HEK293 (cell line): ENCODE data around the gene NECTIN4.
A peak's percentile ranks its signal among the peaks of the same experiment; 100 is the strongest.

Experiments
- CTCF ChIA-PET: fragments of 350-600 bp; formaldehyde crosslinking; extraction: SDS; loops from one replicate; lab custom pipeline; 2021; ENCODE audit warnings: antibody characterized with exemption; lab: Yijun Ruan, JAX
- POLR2A ChIA-PET: fragments of 300-600 bp; formaldehyde crosslinking; extraction: SDS; loops from one replicate; lab custom pipeline; 2020; ENCODE audit warnings: antibody characterized with exemption, inconsistent platforms; lab: Yijun Ruan, JAX
- H3K27ac ChIP-seq: fragments of 200-500 bp; sonication (Bioruptor generic); 2 replicates; pipeline ENCODE4 v1.5.1; 2014; ENCODE audit warnings: low read depth, low read length, control low read depth, inconsistent platforms; ENCODE audit errors: extremely low read depth
- H3K36me3 ChIP-seq, 2 experiments: fragments of 200-500 bp in 1 of 2; sonication (Bioruptor generic) in 1 of 2; 1 replicate in 1 of 2; 2 replicates in 1 of 2; pipeline ENCODE4 v1.5.1; 2014 to 2017; ENCODE audit warnings: inconsistent platforms in 2 of 2, low read length in 2 of 2; ENCODE audit not compliant: control insufficient read depth in 2 of 2, insufficient read depth in 1 of 2
- H3K4me1 ChIP-seq: fragments of 200-500 bp; sonication (Bioruptor generic); 2 replicates; pipeline ENCODE4 v1.5.1; 2014; ENCODE audit warnings: mild to moderate bottlenecking, low read length, inconsistent platforms; ENCODE audit not compliant: control insufficient read depth, insufficient read depth
- H3K4me3 ChIP-seq: 2 replicates; pipeline ENCODE4 v1.5.1; 2011; ENCODE audit warnings: low read depth, mild to moderate bottlenecking, control low read depth, low read length, moderate library complexity
- H3K9me3 ChIP-seq: fragments of 200-500 bp; sonication (Bioruptor generic); 2 replicates; pipeline ENCODE4 v1.5.1; 2014; ENCODE audit warnings: low read depth, low read length, inconsistent platforms; ENCODE audit not compliant: control insufficient read depth, insufficient read depth
- IKZF3 ChIP-seq: fragments of 450-650 bp; IDR thresholded peaks from 2 replicates; pipeline ENCODE4 v1.5.0; 2018; ENCODE audit warnings: missing biosample characterization, mild to moderate bottlenecking, missing genetic modification characterization, moderate library complexity
- PRDM1 ChIP-seq: fragments of 450-650 bp; formaldehyde crosslinking; IDR thresholded peaks from 2 replicates; pipeline ENCODE4; 2016; ENCODE audit warnings: missing biosample characterization, missing genetic modification characterization
- SALL2 ChIP-seq: fragments of 450-650 bp; formaldehyde crosslinking; IDR thresholded peaks from 2 replicates; pipeline ENCODE4 v1.5.0; 2017; ENCODE audit warnings: missing biosample characterization, mild to moderate bottlenecking, missing genetic modification characterization, borderline replicate concordance
- SCRT1 ChIP-seq: fragments of 450-650 bp; formaldehyde crosslinking; IDR thresholded peaks from 2 replicates; pipeline ENCODE4 v1.5.1; 2016; ENCODE audit warnings: missing biosample characterization, missing genetic modification characterization, borderline replicate concordance
- SP7 ChIP-seq: fragments of 450-650 bp; formaldehyde crosslinking; IDR thresholded peaks from 2 replicates; pipeline ENCODE4 v1.5.1; 2016; ENCODE audit warnings: missing biosample characterization, missing genetic modification characterization
- WT1 ChIP-seq: fragments of 450-650 bp; formaldehyde crosslinking; IDR thresholded peaks from 2 replicates; pipeline ENCODE4 v1.5.1; 2016; ENCODE audit warnings: missing biosample characterization, missing genetic modification characterization
- ZNF146 ChIP-seq: fragments of 450-650 bp; formaldehyde crosslinking; IDR thresholded peaks from 2 replicates; pipeline ENCODE4 v1.5.1; 2016; ENCODE audit warnings: missing biosample characterization, missing genetic modification characterization
- ZNF155 ChIP-seq: fragments of 450-650 bp; formaldehyde crosslinking; IDR thresholded peaks from 2 replicates; pipeline ENCODE4 v1.5.1; 2016; ENCODE audit warnings: missing biosample characterization, missing genetic modification characterization
- ZNF214 ChIP-seq: fragments of 450-650 bp; formaldehyde crosslinking; IDR thresholded peaks from 2 replicates; pipeline ENCODE4 v1.5.1; 2017; ENCODE audit warnings: missing biosample characterization, mild to moderate bottlenecking, missing genetic modification characterization, borderline replicate concordance
- ZNF223 ChIP-seq: fragments of 450-650 bp; formaldehyde crosslinking; IDR thresholded peaks from 2 replicates; pipeline ENCODE4 v1.5.1; 2016; ENCODE audit warnings: missing biosample characterization, missing genetic modification characterization
- ZNF274 ChIP-seq, 2 experiments: fragments of 200-500 bp in 1 of 2; fragments of 450-650 bp in 1 of 2; sonication (Bioruptor generic) in 1 of 2; formaldehyde crosslinking in 1 of 2; IDR thresholded peaks; 2 replicates each; pipeline versions ENCODE4 v1.5.1 to v1.6.1; 2014 to 2016; ENCODE audit warnings: borderline replicate concordance in 1 of 2, inconsistent platforms in 1 of 2, low read length in 1 of 2, missing biosample characterization in 1 of 2, missing genetic modification characterization in 1 of 2
- ZNF701 ChIP-seq: fragments of 450-650 bp; formaldehyde crosslinking; IDR thresholded peaks from 2 replicates; pipeline ENCODE4 v1.5.1; 2016; ENCODE audit warnings: missing biosample characterization, missing genetic modification characterization
- TF ChIP-seq, protein P1 (sequence below): fragments of 450-650 bp; formaldehyde crosslinking; IDR thresholded peaks from 2 replicates; pipeline ENCODE4 v1.5.1; 2017; ENCODE audit warnings: missing biosample characterization, missing genetic modification characterization
- TF ChIP-seq, protein P2 (sequence below): fragments of 450-650 bp; formaldehyde crosslinking; IDR thresholded peaks from 2 replicates; pipeline ENCODE4 v1.5.1; 2016; ENCODE audit warnings: missing biosample characterization, missing genetic modification characterization
- TF ChIP-seq, protein P3 (sequence below): fragments of 450-650 bp; formaldehyde crosslinking; IDR thresholded peaks from 2 replicates; pipeline ENCODE4 v1.5.1; 2016; ENCODE audit warnings: missing biosample characterization, missing genetic modification characterization

Gene NECTIN4

DNA sequence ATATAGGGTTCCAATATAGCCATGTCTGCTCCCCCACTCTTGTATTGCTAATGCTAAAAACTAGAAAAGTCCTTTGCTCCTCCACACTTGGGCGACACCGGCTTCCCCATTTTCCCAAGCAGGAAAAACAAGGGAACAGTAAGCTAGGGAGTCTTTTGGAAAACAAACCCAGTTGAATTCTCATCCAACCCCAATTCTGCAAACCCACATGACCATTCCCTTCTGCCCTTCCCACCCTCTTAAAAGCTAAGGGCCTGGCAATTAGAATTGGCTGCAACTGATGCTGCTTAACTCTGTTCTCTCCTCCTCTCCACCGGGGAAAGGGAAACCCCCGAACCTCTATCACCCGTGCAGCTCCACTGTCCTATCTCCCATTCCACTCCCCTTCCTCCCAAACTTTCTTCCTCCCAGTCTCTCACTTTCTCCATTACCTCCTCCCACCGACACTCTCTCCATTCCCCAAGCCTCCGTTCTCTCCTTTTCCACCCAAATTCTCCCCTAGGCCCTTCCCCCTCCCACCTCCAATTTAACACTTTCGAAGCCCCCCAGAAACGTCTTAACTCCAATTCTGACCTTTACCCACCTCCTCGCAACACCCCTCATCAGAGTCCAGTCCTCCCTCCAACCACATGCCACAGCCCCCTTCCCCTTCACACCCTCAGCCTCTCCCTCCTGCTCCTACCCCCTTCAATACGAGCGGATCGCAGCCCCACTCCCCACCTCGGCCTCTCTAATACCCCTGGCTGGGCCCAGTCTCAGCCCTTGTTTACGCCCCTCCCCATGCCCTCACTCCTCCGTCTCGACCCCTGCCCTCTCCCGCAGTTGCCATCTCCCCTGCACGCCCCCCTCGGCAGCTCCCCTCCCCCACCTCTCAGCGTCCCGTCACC lies 42.4 kb upstream of the NECTIN4 start (continued):
- TF ChIP-seq, protein P1, sequence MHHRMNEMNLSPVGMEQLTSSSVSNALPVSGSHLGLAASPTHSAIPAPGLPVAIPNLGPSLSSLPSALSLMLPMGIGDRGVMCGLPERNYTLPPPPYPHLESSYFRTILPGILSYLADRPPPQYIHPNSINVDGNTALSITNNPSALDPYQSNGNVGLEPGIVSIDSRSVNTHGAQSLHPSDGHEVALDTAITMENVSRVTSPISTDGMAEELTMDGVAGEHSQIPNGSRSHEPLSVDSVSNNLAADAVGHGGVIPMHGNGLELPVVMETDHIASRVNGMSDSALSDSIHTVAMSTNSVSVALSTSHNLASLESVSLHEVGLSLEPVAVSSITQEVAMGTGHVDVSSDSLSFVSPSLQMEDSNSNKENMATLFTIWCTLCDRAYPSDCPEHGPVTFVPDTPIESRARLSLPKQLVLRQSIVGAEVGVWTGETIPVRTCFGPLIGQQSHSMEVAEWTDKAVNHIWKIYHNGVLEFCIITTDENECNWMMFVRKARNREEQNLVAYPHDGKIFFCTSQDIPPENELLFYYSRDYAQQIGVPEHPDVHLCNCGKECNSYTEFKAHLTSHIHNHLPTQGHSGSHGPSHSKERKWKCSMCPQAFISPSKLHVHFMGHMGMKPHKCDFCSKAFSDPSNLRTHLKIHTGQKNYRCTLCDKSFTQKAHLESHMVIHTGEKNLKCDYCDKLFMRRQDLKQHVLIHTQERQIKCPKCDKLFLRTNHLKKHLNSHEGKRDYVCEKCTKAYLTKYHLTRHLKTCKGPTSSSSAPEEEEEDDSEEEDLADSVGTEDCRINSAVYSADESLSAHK (tag by site-specific recombination), result no peak; the same call in 1 of the 2 replicates
- TF ChIP-seq IKZF3 (tag by site-specific recombination), result 0 out of 2 replicates have a peak, but pooled peaks have one; percentile 41
- TF ChIP-seq WT1, result peak; percentile 74
- TF ChIP-seq SALL2 (tag by site-specific recombination), result 0 out of 2 replicates have a peak, but pooled peaks have one; percentile 31
- TF ChIP-seq, protein P2, sequence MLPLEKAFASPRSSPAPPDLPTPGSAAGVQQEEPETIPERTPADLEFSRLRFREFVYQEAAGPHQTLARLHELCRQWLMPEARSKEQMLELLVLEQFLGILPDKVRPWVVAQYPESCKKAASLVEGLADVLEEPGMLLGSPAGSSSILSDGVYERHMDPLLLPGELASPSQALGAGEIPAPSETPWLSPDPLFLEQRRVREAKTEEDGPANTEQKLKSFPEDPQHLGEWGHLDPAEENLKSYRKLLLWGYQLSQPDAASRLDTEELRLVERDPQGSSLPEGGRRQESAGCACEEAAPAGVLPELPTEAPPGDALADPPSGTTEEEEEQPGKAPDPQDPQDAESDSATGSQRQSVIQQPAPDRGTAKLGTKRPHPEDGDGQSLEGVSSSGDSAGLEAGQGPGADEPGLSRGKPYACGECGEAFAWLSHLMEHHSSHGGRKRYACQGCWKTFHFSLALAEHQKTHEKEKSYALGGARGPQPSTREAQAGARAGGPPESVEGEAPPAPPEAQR (tag by site-specific recombination), result no peak
- no peak for TF ChIP-seq ZNF155 (tag by site-specific recombination)
- TF ChIP-seq ZNF701 (tag by site-specific recombination), result no peak; the same call in 1 of the 2 replicates
- no peak for TF ChIP-seq ZNF223 (tag by site-specific recombination)
- no peak for TF ChIP-seq ZNF214 (tag by site-specific recombination)
- TF ChIP-seq ZNF146, result no peak

DNA sequence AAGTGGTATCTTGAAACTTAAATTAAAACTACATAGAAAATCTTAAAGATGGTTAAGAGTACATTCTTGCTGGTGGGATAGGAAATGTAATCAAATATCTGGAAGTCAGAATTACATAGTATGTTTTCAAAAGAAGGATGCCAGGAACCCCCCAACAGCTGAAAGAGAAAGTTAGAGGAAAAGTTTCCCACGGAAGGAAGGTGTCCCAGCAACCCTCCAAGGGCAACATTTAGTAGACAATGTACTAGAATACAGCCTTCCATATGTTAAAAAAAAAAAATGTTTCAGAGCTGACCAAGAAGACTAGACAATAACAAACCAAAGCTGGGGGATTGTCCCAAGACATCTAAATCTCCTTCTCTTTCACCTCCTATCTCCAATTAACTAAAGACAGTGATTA lies 40.9 kb upstream of the NECTIN4 start:
- Histone ChIP-seq H3K9me3 (no peaks in the 10 kb centered on the region), H3K4me3 (no peak overlapping the region), H3K36me3 (peaks cover 0 to 50% of the 10 kb centered on the region in 2 experiments; a peak in 2 of 3 replicates), H3K27ac (no peak overlapping the region), H3K4me1 (0 out of 2 replicates have a peak, but pooled peaks cover 2% of the 10 kb centered on the region)
- POLR2A ChIA-PET, result interaction anchor here (0.6 to 0.7 kb wide), 2 partner anchors 9 to 21 kb away, joined by 3 to 5 read pairs; no protein-coding TSS in a partner anchor
- TF ChIP-seq, protein P3, sequence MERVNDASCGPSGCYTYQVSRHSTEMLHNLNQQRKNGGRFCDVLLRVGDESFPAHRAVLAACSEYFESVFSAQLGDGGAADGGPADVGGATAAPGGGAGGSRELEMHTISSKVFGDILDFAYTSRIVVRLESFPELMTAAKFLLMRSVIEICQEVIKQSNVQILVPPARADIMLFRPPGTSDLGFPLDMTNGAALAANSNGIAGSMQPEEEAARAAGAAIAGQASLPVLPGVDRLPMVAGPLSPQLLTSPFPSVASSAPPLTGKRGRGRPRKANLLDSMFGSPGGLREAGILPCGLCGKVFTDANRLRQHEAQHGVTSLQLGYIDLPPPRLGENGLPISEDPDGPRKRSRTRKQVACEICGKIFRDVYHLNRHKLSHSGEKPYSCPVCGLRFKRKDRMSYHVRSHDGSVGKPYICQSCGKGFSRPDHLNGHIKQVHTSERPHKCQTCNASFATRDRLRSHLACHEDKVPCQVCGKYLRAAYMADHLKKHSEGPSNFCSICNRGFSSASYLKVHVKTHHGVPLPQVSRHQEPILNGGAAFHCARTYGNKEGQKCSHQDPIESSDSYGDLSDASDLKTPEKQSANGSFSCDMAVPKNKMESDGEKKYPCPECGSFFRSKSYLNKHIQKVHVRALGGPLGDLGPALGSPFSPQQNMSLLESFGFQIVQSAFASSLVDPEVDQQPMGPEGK (tag by site-specific recombination), result no peak
- TF ChIP-seq PRDM1 (tag by site-specific recombination) (0 out of 2 replicates have a peak, but pooled peaks have one; percentile 20), SP7 (no peak), ZNF274 (IDR thresholded peaks at IDR 0.05; ENCODE audit: low read length) (no peak), ZNF274 (tag by site-specific recombination; IDR thresholded peaks at IDR 0.05; ENCODE audit: borderline replicate concordance) (no peak), SCRT1 (tag by site-specific recombination) (no peak)
- CTCF ChIA-PET, result no interaction called here
